ENCODE data around the gene CCDC194.

Gene CCDC194

GRCh38 chr19:17406046-17406886 lies 12.3 kb upstream of the CCDC194 start:
- no peak for DNase-seq (ENCODE audit: low read depth)

GRCh38 chr19:17405250-17406045 lies 11.5 kb upstream of the CCDC194 start, which contains the start of gene BST2:
TSS of gene BST2 (minus strand) at chr19:17405630. CDS start at chr19:17405575, 55 bp downstream.
- DNase-seq (ENCODE audit: low read depth) = no peak

DNA sequence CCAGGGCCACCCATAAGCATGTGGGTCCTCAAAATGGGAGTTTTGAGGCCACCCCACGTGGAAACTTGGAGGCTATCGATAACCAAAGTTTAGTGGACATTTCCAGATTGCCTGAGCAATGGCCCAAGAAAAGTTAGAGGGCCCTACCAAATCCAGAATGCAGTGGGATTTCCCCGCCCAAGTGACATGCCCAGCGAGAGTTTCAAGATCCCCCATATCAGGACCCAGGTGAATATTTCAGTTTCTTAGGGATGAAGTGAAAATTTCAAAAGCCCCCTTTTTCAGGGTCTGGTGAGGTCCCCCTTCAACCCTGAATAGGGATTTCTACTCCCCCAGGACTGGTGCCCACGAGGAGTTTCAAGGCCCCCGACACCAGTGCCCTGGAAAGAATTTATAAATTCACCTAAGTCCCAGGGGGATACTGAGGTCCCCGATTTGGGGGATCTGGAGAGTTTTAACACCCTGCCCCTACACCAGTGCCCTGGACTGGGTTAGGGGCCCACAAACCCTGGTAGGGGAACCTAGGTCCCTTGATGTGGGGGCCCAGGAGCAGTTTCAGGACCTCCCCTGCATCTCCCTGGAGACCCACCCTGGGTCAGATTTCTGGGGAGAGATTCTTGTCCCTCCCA lies 10.7 kb upstream of the CCDC194 start:
- no peak for DNase-seq (ENCODE audit: low read depth)

GRCh38 chr19:17404015-17404414 lies 10.0 kb upstream of the CCDC194 start:
- no peak for DNase-seq (ENCODE audit: low read depth)

GRCh38 chr19:17402982-17403855 lies 9.2 kb upstream of the CCDC194 start:
- DNase-seq (ENCODE audit: low read depth) = no peak

GRCh38 chr19:17401628-17402027 lies 7.6 kb upstream of the CCDC194 start:
- DNase-seq (ENCODE audit: low read depth) = no peak

DNA sequence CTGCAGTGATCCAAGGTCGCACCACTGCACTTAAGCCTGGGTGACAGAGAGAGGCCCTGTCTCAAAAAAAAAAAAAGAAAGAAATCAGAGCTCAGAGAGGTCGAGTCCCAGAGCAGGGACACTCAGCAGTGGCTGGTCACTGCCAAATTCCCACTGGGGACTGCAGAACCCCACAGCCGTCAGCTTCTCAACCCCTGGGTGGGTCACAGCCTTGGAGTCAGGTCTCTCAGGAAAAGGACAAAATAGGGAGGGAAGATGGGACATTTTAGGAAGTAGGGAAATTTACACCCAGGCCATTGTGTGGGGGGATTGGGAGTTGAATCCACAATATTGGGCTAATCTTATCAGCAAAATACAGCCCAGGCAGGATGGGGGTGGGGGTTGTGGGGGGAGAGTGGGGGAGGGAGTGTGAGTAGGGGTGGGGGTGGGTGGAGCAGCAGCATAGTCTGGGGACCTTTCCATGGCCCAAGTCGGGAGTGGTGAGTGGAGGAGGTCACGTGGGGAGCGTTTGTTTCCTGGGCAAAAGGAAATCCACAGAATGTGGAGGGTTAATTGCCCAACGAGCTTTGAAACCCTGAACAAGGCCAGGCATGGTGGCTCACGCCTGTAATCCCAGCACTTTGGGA lies 5.0 kb upstream of the CCDC194 start:
- no peak for DNase-seq (ENCODE audit: low read depth)

DNA sequence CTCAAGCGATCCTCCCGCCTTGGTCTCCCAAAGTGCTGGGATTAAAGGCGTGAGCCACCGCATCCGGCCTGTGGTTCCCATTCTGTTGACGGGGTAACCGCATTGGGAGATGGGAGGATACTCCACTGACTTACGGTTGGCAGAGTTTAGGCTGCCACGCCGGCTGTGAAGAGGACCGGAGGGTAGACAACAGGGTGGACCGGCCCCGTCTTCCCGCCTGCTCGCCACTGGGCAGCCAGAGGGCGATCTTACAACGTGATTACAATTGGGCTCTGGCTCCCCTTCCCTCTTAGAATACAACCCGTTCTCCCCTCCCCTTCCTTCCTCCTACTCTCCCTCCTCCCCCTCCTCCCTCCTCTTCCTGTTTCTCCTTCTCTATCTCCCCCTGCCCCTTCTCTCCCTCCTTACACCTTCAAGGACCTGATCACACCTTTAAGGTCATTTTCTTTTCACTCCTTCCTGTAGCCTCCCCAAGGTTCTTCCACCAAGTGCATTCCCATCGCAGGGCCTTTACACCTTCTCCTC lies 957 bp upstream of the CCDC194 start:
- no peak for DNase-seq (ENCODE audit: low read depth)

DNA sequence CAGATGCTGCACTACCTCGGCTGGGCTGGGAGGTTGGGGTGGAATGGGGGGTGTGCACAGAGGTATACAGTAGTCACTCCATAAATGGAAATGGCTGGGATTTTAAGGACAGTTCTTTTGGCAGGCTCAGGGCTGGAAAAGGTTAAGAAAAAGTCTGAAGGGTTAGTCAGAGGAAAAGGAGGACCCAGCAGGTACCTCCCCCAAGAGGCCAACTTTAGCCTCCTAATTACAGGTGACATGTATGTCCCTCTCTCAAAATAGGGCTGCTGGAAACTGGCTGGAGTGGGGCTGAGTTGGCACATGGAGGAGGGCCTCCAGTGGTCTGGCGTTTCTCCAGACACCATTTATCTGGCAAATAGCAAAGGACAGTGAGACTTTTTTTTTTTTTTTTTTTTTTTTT lies 994 bp downstream of the CCDC194 start:
- no peak for DNase-seq (ENCODE audit: low read depth)

DNA sequence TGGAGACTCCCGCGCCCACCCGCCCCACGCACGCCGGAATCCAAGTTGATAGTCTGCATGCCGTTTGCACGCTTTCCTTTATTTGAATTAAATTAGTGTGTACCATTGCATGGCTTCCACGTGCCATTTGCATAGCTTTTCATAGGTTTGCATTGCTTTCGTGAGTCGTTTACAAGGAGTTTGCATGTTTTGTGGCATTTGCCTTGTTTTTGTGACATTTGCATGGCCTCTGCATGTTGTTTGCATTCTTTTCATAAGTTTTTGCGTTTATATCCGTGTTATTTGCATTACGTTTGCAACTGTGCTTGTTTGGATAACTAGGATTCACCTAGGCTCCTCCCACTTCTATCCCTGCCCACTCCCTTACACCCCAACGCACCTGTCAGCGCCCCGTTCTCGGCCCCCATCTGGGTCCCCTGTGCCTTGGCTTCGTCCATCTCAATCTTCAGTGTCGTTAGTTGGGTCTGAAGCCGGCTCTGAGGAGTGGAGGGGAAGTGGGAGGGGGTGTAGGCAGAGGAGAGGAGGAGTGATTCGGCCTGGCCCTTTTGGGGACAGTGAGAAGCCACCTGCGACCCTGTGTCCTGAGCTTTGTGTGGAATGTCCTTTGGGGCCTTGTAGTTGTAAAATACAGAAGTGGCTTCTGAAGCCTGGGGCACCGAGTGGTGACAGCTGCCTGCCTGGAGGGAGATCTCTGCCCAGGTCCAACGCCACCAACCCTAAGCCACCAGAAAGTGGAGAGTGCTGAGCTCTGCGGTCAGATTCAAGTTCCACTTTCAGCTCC lies 2.4 kb downstream of the CCDC194 start:
- DNase-seq (ENCODE audit: low read depth) = no peak

DNA sequence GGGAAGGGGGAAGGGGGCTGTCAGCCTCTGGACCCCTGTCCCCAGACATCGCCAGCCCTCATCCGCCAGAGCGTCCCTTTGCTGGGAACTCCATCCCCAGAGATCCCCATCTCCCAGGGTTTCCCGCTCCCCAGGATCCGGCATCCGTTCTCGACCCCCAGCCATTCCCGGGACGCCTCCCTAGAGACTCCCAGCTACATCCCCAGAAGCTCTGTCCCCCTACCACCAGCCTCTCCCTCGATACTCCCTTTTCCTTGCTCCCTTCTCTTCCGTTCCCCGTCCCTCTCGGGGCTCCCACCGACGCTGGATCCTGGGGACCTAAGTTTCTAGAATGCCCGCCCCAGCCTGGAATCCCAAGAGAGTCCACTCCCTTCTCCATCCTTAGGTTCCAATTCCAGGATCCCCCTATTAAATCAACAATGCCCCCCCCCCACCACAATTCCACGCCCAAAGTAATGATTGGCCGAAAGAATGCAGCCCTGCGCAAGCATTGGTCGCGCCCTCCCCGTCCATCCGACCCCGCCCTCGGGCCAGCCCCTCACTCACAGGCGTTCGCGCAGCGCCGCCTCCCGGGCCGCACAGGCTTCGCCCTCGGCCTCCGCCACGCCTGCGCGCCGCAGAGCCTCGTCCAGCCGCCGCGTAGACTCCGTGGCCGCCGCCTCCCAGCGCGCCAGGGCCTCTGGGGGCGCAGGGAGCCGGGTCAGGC lies 3.2 kb downstream of the CCDC194 start:
- DNase-seq (ENCODE audit: low read depth) = no peak

GRCh38 chr19:17389957-17390664 lies 3.9 kb downstream of the CCDC194 start:
- DNase-seq (ENCODE audit: low read depth) = no peak

DNA sequence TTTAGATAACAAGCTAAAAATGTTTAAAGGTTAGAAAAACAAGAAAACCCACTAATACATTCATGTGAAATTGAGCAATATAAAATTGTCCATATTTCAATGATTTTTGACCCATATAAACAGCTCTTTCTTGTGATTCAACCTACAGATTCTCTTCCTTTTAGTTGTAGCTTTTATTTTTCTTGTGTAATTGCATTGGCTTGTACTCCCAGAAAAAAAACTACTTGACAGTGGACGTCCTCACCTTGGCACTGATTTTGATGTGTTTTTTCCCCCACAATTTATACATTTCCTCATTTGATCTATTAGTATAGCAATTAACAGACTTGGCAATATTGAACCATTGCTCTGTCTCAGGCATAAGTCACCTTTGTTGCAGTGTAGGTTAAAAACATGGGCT lies 4.7 kb downstream of the CCDC194 start:
- no peak for DNase-seq (ENCODE audit: low read depth)

DNA sequence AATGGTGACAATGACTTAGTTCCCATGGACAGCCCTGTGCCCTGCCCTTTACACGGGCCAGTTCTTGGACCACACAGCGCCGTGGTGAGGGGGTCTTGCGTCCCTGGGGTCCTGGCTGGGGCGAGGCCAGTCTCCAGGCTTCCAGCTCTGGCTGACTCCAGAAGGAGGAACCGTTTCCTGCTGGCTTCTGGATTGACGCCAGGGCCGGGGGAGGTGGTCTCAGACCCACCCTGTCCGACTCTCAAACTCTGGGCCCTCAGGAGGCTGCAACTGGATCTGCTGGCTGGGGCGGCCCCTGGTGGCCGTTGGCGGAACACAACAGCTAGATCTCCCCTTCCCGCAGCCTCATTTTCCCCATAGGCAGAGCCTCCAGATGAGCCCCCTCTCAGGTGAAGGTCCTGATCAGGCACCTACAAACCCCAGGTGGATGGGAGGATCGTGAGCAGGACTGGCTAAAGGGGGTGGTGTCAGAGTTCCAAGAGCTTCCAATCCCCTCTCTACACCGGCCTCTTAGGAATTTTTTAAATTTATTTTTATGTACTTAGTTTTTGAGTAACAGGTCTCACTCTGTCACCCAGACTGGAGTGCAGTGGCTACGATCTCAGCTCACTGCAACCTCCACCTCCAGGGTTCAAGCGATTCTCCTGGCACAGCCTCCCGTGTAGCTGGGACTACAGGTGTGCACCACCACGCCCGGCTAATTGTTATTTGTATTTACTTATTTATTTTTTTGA lies 8.0 kb downstream of the CCDC194 start:
- DNase-seq (ENCODE audit: low read depth) = no peak

GRCh38 chr19:17380426-17381138 lies 13.4 kb downstream of the CCDC194 start:
- no peak for DNase-seq (ENCODE audit: low read depth)

DNA sequence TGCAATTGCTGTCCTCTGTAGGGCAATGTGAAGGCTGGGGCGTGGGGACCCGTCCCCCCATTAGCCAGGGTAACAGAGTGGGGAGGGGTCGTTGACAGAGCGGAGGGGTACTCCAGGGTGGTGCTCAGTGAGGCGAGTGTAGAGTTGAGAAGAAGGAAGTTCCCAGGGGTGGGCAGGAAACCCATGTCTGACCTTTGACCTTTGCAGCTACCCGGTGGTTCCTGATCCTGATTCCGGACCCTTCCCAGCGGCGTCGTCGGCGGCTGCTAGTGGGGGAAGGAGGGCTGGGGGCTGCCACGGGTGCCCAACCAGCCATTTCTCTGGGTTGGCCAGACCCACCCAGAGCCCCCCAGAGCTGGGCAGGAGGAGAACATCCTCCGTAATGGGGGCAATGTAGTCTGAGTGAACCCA lies 14.8 kb downstream of the CCDC194 start:
- DNase-seq (ENCODE audit: low read depth) = no peak

DNA sequence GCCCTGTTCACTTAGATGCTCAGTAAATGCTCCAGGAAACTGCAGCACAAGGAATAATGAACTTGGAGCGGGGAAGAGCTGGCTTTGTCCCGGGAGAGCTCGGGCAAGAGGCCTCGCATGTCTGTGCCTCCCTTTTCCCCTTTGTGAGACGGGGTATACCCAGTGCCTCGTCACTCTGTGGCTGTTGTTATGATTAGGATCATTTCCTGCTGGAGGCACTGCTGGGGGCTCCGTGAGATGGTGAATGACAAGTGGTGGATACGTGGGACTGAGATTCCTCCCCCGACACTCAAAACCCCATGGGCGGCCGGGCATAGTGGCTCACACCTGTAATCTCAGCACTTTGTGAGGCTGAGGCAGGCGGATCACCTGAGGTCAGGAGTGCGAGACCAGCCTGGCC lies 15.7 kb downstream of the CCDC194 start:
- no peak for DNase-seq (ENCODE audit: low read depth)
